Measurements from ENCODE around the gene FAM83B.
"Not testable (repeated sequence)": the region's sequence is repeated elsewhere in the genome, so short reads cannot be mapped to it uniquely, and the experiment has no call there.

Gene FAM83B

DNA sequence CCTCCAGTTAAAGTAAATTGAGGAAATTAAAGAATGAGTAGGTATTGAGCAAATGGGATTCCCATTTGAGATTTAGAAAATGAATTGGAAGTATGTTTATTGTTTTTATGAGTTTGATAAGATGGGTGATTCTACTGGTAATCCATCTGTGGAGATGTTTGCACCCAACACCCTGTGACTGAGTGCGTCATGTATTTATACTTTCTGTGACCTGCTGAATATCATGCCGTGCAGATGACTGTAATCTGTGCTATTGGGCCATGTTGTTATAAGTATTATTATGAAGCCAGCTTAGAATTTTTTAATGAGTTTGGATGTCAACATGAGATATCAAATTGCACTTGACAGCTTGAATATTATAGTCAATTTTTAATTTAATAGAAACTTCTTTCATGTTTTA lies 17.7 kb downstream of the FAM83B start:
- DNase-seq: no peak

DNA sequence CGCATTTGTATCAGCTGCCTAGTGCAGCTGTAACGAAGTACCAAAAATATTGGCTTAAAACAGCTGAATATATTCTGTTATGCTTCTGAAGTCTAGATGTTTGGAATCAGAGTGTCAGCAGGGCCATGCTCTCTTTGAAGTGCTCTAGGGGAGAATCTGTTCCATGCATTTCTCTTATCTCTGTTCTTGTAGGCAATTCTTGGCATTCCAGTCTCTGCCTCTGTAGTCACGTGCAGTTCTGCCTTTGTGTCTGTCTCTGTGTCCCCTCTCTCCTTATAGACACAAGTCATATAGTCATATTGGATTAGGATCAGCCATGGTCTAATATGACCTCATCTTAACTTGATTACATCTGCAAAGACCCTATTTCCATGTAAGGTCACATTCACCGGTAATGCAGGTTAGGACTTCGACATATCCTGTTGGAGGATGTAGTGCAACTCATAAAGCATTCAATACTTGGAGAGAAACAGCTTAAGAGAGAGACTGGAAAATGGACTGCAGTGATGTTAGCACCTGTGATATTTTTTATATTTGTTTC lies 18.6 kb downstream of the FAM83B start:
- no peak for DNase-seq

DNA sequence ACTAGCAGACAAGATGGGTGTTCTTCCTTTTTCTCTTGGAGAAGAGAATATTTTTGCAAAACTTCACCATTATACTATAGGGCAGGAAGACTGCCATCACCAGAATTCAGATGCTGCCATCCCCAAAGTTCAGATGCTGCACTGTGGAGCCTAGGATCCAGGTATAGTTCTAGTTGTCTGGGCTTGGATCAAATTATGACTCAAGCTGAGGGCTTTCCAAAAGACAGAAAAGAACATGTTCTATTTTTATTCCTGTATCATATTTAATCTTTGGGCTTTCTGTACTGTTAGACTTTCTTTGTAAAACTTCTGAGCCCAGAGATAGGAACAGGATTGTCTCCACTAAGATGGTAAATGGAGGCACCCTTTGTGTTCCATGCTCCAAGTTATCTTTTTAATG lies 22.0 kb downstream of the FAM83B start:
- no peak for DNase-seq

DNA sequence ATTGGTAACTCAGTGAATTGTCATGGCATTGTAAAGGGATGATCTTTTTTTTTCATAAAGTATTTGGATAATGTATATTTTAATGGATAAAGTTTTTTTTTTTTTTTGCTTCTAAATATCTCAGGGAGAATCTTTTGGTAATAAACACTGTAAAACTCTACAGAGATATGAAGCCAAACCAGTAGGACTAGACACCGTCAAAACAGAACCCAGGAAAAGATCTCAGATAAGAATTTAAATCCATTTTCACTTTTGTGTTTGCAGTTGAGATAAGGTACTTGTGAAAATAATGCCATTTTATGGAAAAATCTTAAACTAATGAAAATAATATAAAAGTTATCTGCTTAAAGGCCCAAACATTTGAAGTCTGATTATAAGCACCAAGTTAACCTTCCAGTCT lies 27.0 kb downstream of the FAM83B start:
- DNase-seq: no peak

DNA sequence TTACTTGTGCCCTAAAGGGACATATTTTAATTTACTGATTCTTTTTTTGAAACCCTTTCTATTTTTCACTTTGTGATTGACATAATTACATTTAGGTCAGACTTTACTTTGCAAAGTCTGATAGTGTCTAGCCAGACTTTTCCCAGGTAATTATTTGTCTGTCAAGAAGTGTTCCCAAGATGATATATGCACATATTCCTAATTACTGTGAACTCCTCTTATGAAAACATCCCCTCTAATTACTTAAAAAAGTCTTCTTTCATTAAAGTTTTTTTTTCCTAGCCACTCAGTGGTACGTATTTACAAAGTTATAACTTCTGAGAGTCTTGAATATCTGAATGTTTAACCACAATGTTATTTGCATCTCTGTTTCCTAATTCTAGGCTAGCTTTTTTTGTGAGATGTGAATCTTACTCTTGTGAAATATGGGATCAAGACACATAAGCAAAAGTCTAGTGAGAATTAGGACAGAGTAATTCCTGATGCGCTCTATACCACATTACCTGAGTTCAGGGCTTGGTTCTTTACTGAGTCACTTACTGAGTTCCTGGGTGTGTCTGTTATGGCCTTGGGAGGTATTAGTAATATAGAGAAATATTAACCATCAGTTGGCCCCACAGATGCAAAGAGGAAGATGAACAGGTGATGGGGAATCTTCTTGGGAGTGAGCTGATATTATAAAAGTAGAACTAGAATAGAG lies 27.9 kb downstream of the FAM83B start:
- no peak for DNase-seq

DNA sequence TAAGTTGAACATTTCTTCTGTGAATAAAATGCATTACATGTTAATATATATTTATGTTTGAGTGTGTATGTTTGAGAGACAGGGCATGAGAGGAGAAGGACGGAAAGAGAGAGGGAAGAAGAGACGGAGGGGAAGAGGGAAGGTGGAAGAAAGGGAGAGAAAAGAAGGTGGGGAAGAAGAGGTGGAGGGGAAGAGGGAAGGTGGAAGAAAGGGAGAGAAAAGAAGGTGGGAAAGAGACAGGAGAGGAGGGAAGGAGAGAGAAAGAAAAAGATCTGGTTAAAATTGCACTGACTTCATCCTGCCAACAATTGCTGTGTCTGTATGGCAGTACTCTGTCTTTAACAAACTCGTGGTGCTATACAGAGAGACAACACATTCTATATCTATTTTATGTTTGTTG lies 29.0 kb downstream of the FAM83B start:
- no peak for DNase-seq

DNA sequence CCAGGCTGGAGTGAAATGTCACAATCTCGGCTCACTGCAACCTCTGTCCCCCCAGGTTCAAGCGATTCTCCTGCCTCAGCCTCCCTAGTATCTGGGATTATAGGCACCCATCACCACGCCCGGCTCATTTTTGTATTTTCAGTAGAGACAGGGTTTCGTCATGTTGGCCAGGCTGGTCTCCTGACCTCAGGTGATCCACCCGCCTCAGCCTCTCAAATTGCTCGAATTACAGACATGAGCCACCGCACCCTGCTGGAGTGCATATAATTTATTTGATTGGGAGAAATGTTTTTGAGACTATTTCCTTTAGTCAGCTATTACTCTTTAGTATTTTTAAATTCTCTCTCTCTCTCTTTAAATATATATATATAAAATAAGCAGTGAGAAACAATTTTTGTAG lies 29.8 kb downstream of the FAM83B start:
- DNase-seq: no peak

DNA sequence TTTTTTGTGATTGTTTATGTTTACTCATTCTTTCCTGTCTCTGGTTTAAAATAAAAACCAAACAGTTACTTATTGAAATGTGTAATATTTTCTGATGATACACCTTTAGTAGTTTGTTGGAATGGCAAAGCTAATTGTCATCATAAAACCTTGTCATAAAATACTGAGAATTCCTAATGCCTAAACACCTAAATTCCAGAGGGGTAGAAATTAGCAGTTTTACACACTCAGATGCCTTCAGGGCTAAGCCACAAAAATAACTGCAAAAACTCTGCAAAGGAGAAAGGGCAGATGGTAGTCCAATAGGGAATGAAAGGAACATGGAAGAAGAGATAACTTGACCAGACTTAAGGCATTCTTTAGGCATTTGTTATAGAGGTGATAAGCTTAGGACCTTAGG lies 30.3 kb downstream of the FAM83B start:
- no peak for DNase-seq

DNA sequence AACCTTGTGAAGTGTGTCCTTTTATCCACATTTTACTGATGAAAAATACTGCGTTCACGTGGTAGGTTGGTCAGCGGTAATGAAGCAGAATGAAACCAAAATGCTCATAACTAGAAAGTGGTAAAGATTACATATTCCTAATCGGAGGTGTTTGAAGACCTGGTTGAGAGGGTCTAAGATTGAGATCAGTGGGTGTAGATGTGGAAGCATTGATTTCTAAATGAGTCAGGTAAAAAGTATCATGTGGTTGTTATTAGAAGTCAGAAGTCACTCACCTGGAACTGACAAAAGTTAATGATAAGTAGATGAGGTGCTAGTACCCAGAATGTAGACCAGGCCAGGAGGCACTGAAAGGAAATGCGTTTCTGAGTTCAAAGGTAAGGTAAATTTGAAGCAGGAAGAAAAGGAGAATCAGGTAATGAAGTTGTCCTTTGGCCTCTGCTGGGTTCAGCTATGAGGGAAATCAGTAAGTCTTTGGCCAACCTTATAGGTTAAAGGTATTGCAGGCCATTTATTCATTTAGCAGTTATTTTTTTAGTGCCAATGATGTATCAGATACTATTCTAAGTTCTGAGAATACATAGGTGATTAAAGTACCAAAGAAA lies 31.2 kb downstream of the FAM83B start:
- DNase-seq: no peak

DNA sequence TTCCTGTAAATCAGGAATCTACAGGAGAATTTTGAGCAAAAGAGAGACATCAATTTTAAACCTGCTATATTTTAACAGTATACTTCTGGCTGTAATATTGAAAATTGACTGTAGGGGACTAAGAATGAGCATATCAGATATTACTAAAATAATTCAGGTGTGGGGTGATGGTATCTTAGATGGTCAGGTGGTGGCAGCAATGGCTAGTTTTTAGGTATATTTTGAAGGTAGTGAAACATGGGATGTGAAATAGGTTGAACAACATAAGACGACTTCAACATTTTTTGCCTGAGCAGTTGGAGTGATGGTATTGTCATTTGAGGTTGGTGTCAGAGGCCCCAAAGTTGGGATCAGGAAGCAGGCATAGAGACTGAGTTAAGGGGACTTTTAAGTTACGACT lies 32.1 kb downstream of the FAM83B start:
- DNase-seq: peak; percentile 75

DNA sequence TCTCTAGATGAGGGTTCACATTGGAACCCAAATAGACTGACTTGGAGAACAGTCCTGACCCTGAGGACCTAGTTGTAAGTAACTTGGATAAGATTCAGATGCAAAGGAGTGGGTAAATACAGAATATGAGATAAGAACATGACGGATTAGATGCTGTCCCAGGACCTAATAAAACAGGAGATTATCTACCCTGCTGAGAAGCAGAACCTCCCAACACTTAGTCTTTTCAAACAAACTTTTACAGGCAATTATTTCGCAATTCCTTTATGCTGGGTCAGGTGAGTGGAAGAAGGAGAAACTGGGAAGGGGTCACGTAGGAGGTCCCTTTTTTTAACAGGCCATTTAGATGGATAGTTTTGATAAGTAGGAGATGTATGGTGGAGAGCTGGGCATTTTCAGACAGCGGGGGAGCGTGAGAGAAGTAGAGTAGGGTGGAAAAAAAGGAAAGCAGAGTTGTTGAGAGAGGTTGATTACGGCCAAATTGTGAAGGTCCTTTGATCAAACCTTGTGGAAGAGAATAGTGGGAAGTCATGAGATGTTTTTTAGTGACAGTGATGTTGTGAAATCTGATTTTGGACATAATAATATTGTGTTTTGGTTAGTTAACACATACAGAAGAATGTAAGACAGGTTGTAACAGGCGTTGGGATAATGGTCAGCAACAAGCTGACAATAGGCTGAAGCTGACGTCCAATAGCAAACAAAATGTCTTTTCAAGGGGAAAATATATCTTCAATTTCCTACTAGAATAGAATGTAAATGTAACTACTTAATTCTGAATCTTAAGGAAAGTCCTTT lies 32.8 kb downstream of the FAM83B start:
- DNase-seq: no peak

DNA sequence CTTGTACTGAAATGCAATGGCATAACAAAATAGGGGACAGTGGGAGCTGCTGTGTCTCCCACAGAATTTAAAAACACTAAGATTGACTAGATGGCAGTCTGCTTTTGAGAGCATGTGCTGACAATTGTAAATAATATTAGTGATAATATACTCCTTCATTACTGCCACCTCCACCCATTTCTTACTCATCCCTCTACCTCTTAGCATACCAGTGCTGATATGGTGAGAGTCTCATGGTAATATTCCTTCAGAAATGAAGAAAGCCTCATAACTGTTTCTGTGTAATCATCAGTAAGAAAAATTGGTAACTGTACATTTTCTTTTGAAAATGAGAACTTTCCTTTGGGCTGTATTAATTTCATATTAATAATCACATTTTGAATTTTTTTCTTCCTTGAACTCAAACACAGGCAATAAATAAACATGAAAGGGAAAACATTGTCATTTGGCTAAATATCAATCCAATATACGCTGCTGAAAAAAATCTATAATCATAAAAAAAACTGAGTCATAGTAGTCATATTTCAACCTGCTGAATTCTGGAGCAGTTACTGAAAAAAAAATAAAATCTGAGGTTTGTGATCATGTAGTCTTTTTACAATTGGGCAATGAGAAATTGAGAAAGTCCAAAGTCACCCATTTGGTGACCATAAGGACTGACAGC lies 34.6 kb downstream of the FAM83B start:
- no peak for DNase-seq

DNA sequence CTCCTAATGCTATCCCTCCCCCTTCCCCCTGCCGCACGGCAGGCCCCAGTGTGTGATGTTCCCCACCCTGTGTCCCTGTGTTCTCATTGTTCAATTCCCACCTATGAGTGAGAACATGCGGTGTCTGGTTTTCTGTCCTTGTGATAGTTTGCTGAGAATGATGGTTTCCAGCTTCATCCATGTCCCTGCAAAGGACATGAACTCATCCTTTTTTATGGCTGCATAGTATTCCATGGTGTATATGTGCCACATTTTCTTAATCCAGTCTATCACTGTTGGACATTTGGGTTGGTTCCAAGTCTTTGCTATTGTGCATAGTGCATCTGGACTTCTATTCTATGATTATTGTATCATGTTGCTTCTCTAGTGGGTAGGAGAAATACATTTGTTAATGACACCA lies 35.3 kb downstream of the FAM83B start:
- not testable (repeated sequence) for DNase-seq

DNA sequence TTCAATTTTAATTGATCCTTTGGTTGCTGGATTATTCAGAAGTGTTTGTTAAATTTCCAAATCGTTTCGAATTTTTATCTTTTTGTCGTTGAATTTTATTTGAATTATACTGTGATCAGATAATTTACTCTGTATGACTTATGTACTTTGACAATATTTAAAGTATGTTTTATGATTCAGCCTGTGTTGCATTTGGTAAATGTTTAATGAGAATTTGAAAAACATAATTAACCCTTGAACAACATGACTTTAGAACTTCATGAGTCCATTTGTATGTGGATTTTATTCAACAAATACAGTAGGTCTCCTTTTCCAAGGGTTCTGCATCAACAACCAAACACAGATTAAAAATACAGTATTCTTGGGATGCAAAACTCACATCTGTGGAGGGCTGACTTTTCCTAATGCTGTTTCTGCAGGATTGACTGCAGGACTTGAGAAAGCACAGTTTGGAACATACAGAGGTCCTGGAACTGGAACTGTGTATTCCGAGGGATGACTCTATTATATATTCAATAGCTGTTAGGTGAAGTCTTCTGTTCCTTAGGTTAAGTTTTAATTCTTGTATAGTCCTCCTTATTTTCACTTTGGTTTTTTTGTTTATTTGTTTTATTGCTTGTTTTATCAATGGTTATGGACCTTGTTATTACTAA lies 40.5 kb downstream of the FAM83B start:
- no peak for DNase-seq

DNA sequence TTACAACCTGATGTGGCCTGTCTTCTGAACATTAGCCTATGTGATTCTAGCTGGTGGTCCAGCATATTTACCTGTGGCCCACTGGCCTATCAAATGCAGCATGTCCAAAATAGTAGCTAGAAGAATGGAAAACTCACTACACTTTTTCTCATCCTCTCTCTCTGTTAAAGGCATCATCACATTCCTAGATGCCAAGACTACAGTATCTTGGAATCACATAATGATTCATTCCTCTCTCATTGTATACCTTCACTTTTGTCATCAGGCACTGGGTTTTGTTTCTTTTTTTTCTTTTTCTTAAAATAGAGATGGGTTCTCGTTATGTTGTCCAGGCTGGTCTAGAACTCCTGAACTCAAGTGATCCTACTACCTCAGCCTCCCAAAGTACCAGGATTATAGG lies 45.0 kb downstream of the FAM83B start:
- no peak for DNase-seq

DNA sequence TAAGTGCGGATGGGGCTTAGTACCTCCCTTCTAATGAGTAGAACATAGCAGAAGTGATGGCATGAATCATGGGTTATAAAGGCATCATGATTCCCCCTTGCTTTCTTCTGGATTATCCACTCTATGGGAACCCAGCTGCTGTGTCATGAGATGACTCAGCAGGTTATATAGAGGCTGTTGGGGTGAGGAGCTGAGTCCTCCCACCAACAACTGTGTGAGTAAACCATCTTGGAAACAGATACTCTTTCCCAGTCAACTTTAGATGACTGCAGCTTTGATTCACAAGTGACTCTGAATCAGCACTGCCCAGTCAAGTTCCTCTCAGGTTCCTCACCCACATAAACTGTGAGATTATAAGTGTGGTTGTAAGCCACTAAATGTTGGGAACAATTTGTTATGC lies 46.3 kb downstream of the FAM83B start:
- DNase-seq: peak; percentile 54

DNA sequence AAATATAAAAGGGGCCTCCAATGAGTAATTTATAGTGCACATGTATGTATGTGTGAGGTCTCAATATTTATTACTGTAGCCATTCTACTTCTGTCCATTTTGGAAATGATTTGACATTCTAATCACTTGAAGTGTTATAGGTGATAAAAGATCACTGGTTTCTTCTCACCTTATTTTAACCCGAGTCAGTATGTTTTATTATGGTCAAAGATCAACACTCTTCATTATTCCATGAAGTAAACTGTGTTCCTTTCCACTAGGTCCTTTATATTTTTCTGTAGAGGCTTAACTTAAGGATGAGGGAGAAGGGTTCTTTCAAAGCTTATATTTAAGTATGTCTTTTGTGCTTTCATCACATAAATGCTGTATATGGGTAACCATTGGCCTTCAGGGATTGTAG lies 47.2 kb downstream of the FAM83B start:
- DNase-seq: no peak

DNA sequence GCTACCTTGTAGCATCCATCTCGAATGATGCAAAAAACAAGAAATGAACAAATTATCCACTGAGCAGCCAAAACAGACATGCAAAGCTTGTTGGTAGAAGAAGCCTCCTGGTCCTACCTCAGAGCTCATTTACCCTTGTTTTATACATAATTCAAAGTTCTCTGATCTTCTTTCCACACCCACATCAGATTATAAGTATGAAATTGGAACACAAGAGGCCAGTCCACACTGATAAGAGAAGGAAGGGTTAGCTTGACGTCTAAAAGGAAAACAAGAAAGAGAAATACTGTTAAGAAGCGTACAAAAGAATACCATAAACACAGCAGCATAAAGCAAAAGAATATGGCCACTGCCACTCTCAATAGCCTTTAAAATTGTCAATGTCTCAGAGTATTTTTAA lies 49.7 kb downstream of the FAM83B start:
- DNase-seq: no peak

DNA sequence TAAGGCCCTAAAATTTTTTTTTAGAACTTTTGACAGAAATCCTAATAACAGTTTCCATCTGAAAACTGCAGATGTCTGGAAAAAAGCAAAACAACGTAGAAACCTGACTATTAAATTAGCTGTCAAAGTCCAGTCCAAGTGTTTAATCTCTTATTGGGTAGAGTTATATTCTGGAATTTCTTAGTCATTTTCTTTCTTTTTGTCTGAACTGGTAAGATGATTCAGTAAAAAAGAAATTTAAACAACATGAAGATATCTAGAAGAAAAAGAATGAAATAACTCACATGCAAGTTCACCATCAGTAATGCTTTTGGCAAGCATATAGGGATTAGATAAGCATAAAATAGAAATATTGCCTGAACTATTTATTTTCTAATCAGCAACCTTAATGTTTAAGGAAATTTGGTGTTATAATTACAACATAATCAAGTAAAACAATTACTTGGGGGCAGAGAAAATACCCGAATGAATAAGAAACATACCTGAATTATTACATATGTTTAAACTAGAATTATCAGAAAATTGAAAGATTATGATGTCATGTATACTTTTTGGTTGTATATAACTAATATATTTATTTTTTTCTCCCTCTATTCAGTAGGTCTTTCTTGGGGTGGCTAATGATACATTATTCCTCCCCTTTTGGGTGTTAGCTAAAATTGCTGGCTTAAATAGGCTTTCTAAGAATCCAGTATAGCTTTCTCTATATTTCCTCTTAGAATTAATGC lies 51.1 kb downstream of the FAM83B start:
- DNase-seq: no peak

DNA sequence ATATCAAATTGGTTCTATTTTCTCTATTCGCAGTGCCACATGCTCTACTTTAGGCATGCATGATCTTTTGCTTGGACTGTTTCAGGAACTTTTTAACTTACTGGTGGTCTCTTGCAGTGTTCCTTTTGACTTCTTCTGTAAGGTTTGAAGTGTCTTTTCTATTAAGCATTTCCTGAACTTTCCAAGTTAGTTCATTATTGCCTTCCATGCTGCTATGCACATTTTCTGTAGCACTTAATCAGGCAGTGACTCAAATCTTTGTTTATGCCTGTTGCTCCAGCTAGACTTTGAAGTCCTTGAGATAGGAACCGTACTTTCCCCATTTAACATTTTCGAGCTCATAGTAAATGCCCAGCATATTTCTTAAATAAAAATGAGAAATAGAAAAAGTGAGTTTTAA lies 52.2 kb downstream of the FAM83B start:
- DNase-seq: no peak

DNA sequence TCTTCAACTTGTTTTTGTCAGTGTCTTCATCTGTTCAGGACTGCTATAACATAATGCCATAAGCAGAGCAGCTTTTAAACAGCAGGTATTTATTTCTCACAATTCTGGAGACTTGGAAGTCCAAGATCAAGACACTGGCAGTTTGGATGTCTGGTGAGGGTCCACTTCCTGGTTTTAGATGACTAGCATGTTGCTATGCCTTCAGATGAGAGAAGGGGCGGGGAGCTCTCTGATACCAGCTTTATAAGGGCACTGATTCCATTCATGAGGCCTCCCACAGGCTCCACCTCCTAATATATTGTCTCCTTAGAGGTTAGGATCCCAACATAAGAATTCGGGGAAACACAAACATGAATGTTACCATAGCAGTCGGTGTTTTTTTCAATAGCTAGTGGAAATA lies 52.9 kb downstream of the FAM83B start:
- peak; percentile 7 for DNase-seq

DNA sequence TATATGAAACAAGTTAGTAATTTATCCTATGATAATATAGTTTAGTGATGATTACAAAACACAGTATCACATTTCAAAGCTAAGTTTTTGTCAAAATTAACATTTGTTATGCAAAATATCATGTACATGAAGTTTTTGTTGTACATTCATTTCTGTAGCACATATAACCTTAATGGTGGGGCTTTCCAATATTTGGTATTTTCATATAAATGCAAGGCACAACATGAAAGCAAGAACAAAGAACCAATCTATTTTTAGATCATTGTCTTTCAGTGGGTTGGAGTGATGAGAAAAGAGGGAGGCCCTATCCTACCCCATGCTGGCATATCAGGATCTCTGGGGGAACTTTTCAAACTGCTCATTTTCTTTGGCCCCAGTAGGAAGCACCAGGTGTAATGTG lies 53.4 kb downstream of the FAM83B start:
- DNase-seq: no peak
